Immature natural killer cell (primary cell): ENCODE data around the gene KHNYN. TPM values are rescaled to one million over a fixed set of nuclear protein-coding genes. Genes with fewer than 3 reads are reported as not detected.

Source experiments
- DNase-seq, 3 donors: peaks; one replicate each; pipeline ENCODE4 v3.0.0; 2022; ENCODE audit warnings: mixed read lengths in 1 of 3
- H3K27ac Mint-ChIP-seq, 6 donors: one replicate each; pipeline ENCODE4 v1.8.0; 2020; ENCODE audit warnings: mixed read lengths in 6 of 6, mild to moderate bottlenecking in 5 of 6, inconsistent platforms in 4 of 6, moderate library complexity in 3 of 6
- H3K27me3 Mint-ChIP-seq, 3 donors: one replicate each; pipeline ENCODE4 v1.8.0; 2020 to 2021; ENCODE audit warnings: low read depth in 3 of 3, mild to moderate bottlenecking in 3 of 3, mixed read lengths in 3 of 3, moderate library complexity in 3 of 3, inconsistent platforms in 1 of 3
- H3K36me3 Mint-ChIP-seq, 3 donors: one replicate each; pipeline ENCODE4 v1.8.0; 2020; ENCODE audit warnings: mixed read lengths in 3 of 3, inconsistent platforms in 2 of 3, mild to moderate bottlenecking in 2 of 3
- H3K4me1 Mint-ChIP-seq, 2 donors: one replicate each; pipeline ENCODE4 v1.8.0; 2020; ENCODE audit warnings: inconsistent platforms in 2 of 2, mild to moderate bottlenecking in 2 of 2, mixed read lengths in 2 of 2, moderate library complexity in 1 of 2
- H3K4me3 Mint-ChIP-seq, 5 donors: one replicate each; pipeline ENCODE4 v1.8.0; 2020; ENCODE audit warnings: mild to moderate bottlenecking in 5 of 5, mixed read lengths in 5 of 5, inconsistent platforms in 3 of 5, moderate library complexity in 3 of 5
- H3K9me3 Mint-ChIP-seq, 6 donors: one replicate each; pipeline ENCODE4 v1.8.0; 2020; ENCODE audit warnings: mild to moderate bottlenecking in 6 of 6, mixed read lengths in 6 of 6, inconsistent platforms in 4 of 6, moderate library complexity in 3 of 6
- polyA plus RNA-seq, 3 donors: library from polyadenylated mRNA; unstranded; fragments of 300-500 nt; fragmentation: Illumina TruSeq; gene quantifications; one replicate each; pipeline ENCODE4 v1.2.3, GENCODE V29; 2021

The KHNYN gene
- polyA plus RNA-seq, 3 donors from 2014 or later, result 12.5 to 28.0 (median 25.6) TPM

DNA sequence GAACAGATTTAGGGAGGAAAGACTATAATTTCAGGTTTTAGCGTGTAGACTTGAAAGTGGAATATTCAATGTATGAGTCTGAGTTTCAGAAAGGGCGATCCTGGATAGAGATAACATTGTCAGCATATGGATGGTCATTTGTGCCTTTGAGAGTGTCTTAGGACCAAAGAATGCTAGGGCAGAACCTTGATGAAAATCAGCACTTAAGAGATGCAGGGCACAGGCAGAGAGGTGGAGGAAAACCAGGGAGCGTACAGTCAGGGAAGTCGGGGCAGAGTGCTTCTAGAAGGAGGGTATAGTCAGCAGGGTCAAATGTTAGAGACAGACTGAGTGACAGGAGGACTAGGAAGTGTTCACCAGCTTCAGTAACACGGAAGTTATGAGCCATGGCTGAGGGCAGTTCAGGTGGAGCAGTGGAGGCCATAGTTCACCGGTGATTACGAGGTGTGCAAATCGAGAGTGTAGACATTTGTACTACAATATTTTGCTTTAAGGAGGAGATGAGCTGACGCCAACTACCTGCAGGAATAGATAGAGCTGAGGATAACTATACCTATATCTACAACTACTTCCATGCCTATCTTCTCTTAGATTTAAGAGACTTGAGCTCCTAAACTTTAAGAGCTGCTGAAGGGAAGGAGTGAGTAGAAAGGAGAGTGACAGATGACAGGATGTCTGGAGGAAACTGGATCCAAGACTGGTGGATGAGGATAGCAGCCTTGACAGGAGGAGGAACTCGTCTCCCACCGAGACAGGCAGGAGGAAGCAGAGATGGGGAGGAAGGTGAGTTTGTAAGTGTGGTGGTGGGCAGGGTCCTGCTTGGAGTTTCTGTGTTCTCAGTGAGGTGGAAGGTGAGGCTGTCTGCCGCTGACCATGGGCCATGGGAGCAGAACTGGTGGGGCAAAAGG lies 6.8 kb upstream of the KHNYN start:
- Mint-ChIP-seq H3K4me3 (no peak overlapping the region), H3K4me1 (no peaks in the 10 kb centered on the region), H3K9me3 (no peaks in the 10 kb centered on the region), H3K27me3 (peaks cover 1 to 3% (median 2%) of the 10 kb centered on the region in 3 donors), H3K36me3 (no peaks in the 10 kb centered on the region), H3K27ac (no peak overlapping the region)
- no peak for DNase-seq

DNA sequence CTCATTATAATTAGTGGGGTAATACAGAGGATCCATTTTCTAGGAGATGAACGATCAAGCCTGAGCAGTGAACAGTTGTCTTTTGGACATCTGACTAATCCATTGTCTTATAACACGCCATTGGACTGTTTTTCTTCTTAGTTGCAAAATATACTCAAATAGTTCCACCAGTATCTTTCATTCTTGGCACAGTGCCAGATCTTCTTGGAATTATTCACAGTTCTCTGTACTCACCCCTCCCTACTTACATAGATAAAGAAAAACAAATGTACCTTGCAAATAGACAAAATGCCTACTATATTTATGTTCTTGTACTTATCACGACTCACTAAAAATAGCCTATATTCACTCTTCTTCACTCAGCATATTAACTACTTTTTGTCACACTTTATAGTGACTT lies 4.0 kb upstream of the KHNYN start:
- Mint-ChIP-seq H3K4me3 (no peak overlapping the region), H3K27me3 (peaks cover 2 to 6% (median 5%) of the 10 kb centered on the region in 3 donors), H3K4me1 (peaks cover 3 to 9% of the 10 kb centered on the region in 2 donors), H3K9me3 (no peaks in the 10 kb centered on the region), H3K36me3 (no peaks in the 10 kb centered on the region), H3K27ac (no peak overlapping the region)
- DNase-seq, result no peak

DNA sequence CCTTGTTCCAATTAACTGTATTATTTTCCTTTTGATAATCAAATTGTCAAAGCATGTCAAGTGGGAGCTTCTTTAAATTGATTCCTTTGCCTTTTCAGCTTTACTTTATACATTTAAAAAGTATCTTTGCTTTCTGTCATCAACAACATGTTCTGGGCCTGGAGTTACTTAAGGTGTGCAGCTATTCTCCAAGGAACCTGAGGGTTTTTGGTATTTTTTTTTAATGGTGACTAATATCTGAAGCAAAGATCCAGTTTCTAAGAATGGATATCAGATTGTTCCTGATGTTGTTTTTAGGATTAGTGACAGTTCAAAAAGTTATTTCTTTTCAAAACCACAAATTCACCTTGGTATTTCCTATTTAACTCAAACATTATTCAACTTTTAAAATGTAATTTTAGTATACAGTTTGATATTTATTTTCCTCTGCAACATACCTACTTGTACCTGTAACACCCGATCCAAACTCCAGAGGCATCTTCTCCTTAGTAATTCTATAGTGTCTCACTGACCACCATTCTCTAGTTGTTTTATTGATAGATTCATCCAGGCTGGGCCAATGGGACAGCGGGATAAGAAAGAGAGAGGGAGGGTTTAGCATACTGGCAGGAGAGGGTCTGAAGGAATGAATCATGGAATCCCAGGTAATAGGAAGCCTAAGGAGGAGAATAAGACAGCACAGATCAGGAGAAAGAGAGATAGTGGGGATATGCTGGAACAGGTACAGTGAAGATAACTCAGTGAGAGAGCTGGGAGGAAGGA lies 3.4 kb upstream of the KHNYN start:
- H3K4me1 Mint-ChIP-seq, result peaks cover 9 to 16% of the 10 kb centered on the region in 2 donors
- no peaks in the 10 kb centered on the region for H3K36me3 Mint-ChIP-seq
- no peaks in the 10 kb centered on the region for H3K9me3 Mint-ChIP-seq
- no peak for DNase-seq
- H3K27ac Mint-ChIP-seq, result peak overlapping the region in 4 of 6 donors; percentile 3 to 82 (median 18)
- H3K4me3 Mint-ChIP-seq, result peak overlapping the region in 1 of 5 donors; percentile 6
- H3K27me3 Mint-ChIP-seq, result peaks cover 1 to 7% (median 5%) of the 10 kb centered on the region in 3 donors

DNA sequence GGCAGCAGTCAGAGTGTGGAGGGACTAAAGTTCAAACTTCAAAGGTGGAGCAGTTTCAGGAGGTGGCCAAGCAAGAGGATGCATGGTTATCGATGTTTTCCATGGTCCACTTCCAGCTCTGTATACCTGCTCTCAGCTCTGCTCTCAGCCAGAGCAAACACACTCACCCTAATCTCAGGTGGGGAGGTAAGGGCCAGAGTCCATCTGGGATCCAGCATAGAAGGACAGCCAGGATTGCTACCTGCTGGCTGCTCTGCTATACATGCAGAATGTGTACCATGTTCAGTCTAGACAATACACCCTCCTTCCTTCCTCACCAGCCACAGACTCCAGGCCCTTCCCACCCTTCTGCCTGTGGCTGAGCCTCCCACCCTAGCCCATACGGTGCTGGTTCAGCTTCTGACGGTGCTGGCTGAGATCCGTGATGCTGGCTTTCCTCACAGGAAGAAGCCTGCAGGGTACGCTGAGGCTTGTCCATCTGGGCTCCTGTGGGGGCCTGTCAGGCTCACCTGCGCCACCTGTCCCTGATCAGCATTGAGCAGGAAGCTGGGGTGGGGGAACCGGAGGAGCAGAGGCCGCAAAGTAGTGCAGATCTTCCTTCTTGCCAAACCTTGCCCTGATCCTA lies 2.7 kb upstream of the KHNYN start:
- peak overlapping the region in 1 of 5 donors; percentile 6 for H3K4me3 Mint-ChIP-seq
- no peak for DNase-seq
- peaks cover 1 to 12% (median 8%) of the 10 kb centered on the region in 3 donors for H3K27me3 Mint-ChIP-seq
- peaks cover 4% of the 10 kb centered on the region in 3 donors for H3K36me3 Mint-ChIP-seq
- peak overlapping the region in 5 of 6 donors; percentile 32 to 82 (median 43) for H3K27ac Mint-ChIP-seq
- H3K4me1 Mint-ChIP-seq, result peaks cover 16 to 22% of the 10 kb centered on the region in 2 donors
- H3K9me3 Mint-ChIP-seq, result no peaks in the 10 kb centered on the region

DNA sequence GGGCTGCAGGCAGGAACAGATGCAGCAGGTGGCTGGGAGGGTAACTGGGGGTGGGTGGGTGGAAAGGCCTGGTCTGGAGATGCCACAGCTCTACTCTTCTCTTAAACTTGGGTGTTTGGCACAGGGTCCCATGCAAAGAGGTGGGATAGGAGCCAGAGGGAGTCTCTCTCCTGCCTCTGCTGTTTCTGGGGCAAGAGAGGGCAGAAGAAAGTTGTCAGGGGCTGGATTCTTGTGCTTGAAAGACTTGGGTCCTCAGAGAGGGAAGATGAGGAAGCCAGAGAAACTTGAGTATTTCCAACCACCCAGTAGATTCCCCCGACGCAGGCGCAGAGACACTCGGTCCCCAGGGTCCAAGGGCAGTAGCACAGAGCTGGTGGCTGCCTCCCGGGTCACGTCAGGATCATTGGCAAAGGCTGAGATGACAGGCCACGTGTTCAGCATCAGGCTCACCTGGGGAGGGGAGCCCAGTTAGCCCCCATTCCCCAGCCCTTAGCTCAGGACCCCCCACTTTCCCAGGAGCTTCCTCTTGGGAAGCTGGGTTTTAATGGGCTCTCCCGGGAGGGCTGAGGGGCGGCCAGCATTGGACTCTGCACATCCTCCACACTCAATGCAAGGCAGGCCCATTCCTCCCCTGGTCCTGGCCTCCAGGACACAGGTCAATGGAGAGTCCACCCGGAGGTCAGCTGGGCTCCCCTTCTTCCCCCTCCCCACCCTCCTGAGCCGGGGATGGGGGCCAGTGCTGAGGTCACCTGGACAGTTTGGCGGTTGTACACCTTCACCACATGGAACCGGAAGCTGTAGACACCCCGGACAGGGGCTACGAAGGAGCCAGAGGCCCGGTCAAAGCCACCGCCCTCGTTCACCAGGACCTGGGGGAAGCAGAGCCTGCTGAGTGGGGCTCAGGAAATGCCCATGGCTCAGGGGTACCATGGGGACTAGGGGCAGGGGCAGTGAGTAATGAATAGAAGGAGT lies 1.9 kb upstream of the KHNYN start:
- Mint-ChIP-seq H3K9me3 (no peaks in the 10 kb centered on the region), H3K36me3 (peaks cover 4 to 7% (median 4%) of the 10 kb centered on the region in 3 donors), H3K27me3 (peaks cover 1 to 12% (median 8%) of the 10 kb centered on the region in 3 donors), H3K27ac (peak overlapping the region in 5 of 6 donors; percentile 30 to 87 (median 78)), H3K4me3 (peak overlapping the region in 4 of 5 donors; percentile 27 to 49 (median 36)), H3K4me1 (peaks cover 18 to 22% of the 10 kb centered on the region in 2 donors)
- no peak for DNase-seq

DNA sequence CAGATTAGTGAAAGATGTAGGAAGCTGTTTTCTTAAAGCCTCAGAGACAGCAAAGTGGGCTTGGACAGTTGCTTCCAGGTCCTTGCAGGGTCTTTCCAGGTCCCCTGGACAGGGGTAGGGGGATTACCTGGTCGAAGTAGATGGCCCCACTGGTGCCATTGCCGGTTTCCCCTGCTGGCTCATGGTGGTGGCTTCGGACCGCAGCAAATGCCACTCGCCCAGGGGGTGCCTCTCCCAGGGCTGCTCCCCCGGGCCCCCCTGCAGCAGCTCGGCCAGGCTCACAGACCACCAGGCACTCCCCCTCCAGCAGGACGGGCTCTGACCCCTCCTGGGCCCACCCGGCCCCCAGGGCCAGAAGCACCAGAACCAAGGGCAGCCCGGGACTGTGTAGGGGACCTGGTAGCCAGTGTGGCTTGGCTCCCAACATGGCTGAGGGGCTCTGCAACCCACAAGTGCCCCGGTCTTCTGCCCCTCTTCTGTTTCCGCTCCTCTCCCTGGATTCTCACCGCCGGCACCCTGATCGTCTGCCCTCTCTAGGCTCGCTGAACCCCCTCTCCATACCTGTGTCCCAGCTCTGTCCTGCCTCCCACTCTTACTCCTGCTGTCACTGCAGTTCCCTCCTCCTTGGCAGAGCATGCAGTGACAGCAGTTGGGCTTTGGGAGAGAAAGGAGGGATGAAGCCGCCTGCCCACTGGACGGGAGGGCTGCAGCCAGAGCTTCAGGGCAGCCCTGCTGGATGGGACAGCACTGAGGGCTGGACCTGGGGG lies 943 bp upstream of the KHNYN start:
- H3K4me3 Mint-ChIP-seq, result peak overlapping the region; percentile 87 to 93 (median 91)
- DNase-seq, result no peak
- H3K27me3 Mint-ChIP-seq, result peaks cover 1 to 12% (median 8%) of the 10 kb centered on the region in 3 donors
- peaks cover 22 to 26% of the 10 kb centered on the region in 2 donors for H3K4me1 Mint-ChIP-seq
- no peaks in the 10 kb centered on the region for H3K9me3 Mint-ChIP-seq
- peaks cover 4 to 15% (median 12%) of the 10 kb centered on the region in 3 donors for H3K36me3 Mint-ChIP-seq
- H3K27ac Mint-ChIP-seq, result peak overlapping the region; percentile 96 to 99 (median 98)

DNA sequence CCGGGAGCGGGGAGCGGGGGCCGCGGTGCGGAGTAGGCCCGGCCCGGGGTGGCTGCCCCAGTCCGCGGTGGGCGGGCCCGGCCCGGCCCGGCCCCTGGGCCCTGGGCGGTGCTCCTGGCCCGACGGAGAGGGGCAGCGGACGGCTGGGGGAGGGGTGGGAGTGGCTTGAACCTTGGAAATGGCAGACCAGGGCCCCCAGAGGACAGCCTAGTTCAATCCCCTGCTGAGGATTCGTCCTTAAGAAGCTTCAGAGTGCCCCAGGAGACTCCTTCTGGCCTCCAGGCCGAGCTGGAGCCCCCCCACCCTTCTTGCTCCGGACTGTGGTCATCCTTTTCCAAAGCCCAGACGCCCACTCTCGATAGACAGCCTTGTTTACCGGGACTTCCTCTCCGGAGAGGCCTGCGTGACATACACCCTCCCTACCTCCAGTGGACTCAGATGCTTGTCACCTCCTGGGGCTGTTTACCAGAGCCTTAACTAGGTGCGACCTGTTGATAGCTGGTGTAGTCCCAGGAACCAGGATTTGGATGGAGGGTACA lies 458 bp downstream of the KHNYN start:
- peak; percentile 39 to 48 (median 47) for DNase-seq
- H3K9me3 Mint-ChIP-seq, result no peaks in the 10 kb centered on the region
- peak overlapping the region; percentile 82 to 97 (median 87) for H3K27ac Mint-ChIP-seq
- H3K36me3 Mint-ChIP-seq, result peaks cover 4 to 18% (median 15%) of the 10 kb centered on the region in 3 donors
- H3K27me3 Mint-ChIP-seq, result peaks cover 1 to 12% (median 8%) of the 10 kb centered on the region in 3 donors
- H3K4me3 Mint-ChIP-seq, result peak overlapping the region; percentile 86 to 89 (median 87)
- peaks cover 22 to 26% of the 10 kb centered on the region in 2 donors for H3K4me1 Mint-ChIP-seq

DNA sequence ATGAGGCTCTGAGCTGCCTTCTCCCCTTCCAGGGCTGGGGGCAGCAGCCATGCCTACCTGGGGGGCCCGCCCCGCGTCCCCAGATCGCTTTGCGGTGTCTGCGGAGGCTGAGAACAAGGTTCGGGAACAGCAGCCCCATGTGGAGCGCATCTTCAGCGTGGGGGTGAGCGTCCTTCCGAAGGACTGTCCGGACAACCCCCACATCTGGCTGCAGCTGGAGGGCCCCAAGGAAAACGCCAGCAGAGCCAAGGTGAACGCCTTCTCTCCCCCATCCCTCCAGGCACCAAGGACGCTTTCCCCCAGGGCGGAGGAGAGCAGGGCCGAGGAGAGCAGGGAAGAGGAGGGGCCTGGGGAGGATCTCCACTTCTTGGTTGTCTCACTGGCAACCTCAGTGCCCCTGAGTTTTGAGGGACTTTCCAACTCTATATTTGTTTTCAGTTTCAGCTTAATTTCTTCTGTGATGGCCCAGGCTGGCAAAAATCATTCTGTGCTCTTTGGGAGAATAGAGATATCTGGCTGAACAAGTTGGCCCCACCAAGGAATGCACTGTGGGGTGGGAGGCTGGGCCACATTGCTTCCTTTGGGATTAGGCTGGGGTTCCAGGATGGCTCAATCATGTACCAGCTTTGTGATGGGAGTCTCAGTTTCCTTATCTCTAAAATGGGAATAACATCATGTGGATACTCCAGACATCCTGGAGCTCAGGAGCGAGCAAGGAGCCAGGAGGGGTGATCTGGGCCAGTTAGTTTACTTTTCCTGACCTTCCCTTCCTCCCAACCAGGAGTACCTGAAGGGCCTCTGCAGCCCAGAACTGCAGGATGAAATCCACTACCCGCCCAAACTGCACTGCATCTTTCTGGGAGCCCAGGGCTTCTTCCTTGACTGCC lies 1.2 kb downstream of the KHNYN start:
- H3K4me3 Mint-ChIP-seq, result peak overlapping the region; percentile 86 to 89 (median 87)
- peaks cover 3 to 12% (median 8%) of the 10 kb centered on the region in 3 donors for H3K27me3 Mint-ChIP-seq
- DNase-seq, result peak; percentile 44 to 58 (median 53)
- H3K27ac Mint-ChIP-seq, result peak overlapping the region; percentile 82 to 97 (median 87)
- H3K9me3 Mint-ChIP-seq, result no peaks in the 10 kb centered on the region
- H3K36me3 Mint-ChIP-seq, result peaks cover 4 to 22% (median 18%) of the 10 kb centered on the region in 3 donors
- peaks cover 22 to 26% of the 10 kb centered on the region in 2 donors for H3K4me1 Mint-ChIP-seq

DNA sequence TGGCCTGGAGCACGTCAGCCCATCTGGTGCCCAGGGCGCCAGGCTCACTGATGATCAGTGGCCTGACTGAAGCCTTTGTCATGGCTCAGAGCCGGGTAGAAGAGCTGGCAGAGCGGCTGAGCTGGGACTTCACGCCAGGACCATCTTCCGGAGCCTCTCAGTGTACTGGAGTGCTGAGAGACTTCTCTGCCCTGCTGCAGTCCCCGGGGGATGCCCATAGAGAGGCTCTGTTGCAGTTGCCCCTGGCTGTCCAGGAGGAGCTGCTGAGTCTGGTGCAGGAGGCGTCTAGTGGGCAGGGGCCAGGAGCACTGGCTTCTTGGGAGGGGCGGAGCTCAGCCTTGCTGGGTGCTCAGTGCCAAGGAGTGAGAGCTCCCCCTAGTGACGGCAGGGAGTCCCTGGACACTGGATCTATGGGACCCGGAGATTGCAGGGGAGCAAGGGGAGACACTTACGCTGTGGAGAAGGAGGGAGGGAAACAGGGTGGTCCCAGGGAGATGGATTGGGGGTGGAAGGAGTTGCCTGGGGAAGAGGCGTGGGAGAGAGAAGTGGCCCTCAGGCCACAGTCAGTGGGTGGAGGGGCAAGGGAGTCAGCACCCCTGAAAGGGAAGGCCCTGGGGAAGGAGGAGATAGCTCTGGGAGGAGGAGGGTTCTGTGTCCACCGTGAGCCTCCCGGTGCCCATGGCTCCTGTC lies 2.0 kb downstream of the KHNYN start:
- Mint-ChIP-seq H3K27me3 (peaks cover 3 to 12% (median 8%) of the 10 kb centered on the region in 3 donors), H3K27ac (peak overlapping the region; percentile 82 to 97 (median 87)), H3K4me1 (peaks cover 24 to 29% of the 10 kb centered on the region in 2 donors), H3K9me3 (no peaks in the 10 kb centered on the region), H3K4me3 (peak overlapping the region; percentile 77 to 89 (median 87)), H3K36me3 (peaks cover 4 to 26% (median 21%) of the 10 kb centered on the region in 3 donors)
- DNase-seq, result peak; percentile 83 to 89 (median 86)

DNA sequence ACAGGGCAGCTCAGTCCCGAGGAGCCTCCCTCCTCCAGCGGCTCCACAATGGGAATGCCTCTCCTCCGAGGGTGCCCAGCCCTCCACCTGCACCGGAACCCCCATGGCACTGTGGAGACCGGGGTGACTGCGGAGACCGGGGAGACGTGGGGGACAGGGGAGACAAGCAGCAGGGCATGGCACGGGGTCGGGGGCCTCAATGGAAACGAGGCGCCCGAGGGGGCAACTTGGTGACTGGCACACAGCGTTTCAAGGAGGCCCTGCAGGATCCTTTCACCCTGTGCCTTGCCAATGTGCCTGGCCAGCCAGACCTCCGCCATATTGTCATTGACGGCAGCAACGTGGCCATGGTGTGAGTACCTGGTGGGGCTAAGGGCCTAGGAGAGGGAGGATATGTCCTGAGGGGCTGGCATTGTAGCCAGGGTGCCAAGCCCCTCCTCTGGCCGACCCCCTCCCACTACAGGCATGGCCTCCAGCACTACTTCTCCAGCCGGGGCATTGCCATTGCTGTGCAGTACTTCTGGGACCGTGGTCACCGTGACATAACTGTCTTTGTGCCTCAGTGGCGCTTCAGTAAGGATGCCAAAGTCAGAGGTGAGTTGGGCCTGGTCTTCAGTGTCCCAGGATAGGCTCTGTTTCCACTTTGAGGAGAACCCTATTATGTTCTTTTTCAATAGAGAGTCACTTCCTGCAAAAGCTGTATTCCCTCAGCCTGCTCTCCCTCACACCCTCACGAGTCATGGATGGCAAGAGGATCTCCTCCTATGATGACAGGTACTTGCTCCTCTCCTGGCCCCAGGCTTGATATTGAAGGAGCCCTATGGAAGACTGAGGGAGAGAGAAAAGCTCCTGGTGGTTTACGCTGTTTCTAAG lies 2.7 kb downstream of the KHNYN start:
- Mint-ChIP-seq H3K27me3 (peaks cover 3 to 14% (median 8%) of the 10 kb centered on the region in 3 donors), H3K9me3 (no peaks in the 10 kb centered on the region), H3K4me3 (peak overlapping the region in 1 of 5 donors; percentile 88), H3K4me1 (peaks cover 32 to 37% of the 10 kb centered on the region in 2 donors), H3K36me3 (peaks cover 4 to 29% (median 22%) of the 10 kb centered on the region in 3 donors), H3K27ac (peak overlapping the region in 4 of 6 donors; percentile 52 to 97 (median 70))
- no peak for DNase-seq
